22Rv1 (cell line): ENCODE data around the gene PES1.

Experiments
- CTCF ChIP-seq: fragments of 450-650 bp; IDR thresholded peaks from 2 replicates; pipeline ENCODE4 v1.5.1; 2017; ENCODE audit warnings: mild to moderate bottlenecking
- ZFX ChIP-seq: fragments of 450-650 bp; IDR thresholded peaks from 2 replicates; pipeline ENCODE4 v1.6.1; 2017; ENCODE audit warnings: antibody characterized with exemption, borderline replicate concordance

GRCh38 chr22:30531651-30532608, 59.8 kb downstream of the PES1 start:
- TF ChIP-seq CTCF (no peak), ZFX (no peak)
